Activated naive CD4-positive, alpha-beta T cell treated with anti-CD3 and anti-CD28 coated beads for 36 hours (primary cell): ENCODE data around the gene SAMD5. TPM values are rescaled to one million over a fixed set of nuclear protein-coding genes. Genes with fewer than 3 reads are reported as not detected.

Experiments
- CTCF ChIA-PET: fragments of 350-600 bp; sonication (Branson Sonifier 250); formaldehyde crosslinking; loops from one replicate; lab custom pipeline; 2021; ENCODE audit warnings: antibody characterized with exemption; lab: Charles Lee
- DNase-seq: peaks from one replicate; pipeline ENCODE4 v3.0.0-alpha.2; 2020
- H3K27ac Mint-ChIP-seq: one replicate; pipeline ENCODE4 v1.8.0; 2021; ENCODE audit warnings: mild to moderate bottlenecking, mixed read lengths
- H3K27me3 Mint-ChIP-seq: one replicate; pipeline ENCODE4 v1.8.0; 2021; ENCODE audit warnings: low read depth, mixed read lengths
- H3K36me3 Mint-ChIP-seq: one replicate; pipeline ENCODE4 v1.8.0; 2021; ENCODE audit warnings: low read depth, mixed read lengths
- H3K4me1 Mint-ChIP-seq: one replicate; pipeline ENCODE4 v1.8.0; 2021; ENCODE audit warnings: low read depth, mixed read lengths
- H3K4me3 Mint-ChIP-seq: one replicate; pipeline ENCODE4 v1.8.0; 2021; ENCODE audit warnings: mild to moderate bottlenecking, moderate library complexity, mixed read lengths
- H3K9me3 Mint-ChIP-seq: one replicate; pipeline ENCODE4 v1.8.0; 2021; ENCODE audit warnings: mixed read lengths
- intact Hi-C: fragments of 100-400 bp; cut with micrococcal nuclease; formaldehyde crosslinking; loops from one replicate; pipeline ENCODE4 v1.15.1; 2023
- total RNA-seq, 2 experiments: library from RNA; stranded (reverse); gene quantifications; one replicate each; pipeline ENCODE4 v1.2.3, GENCODE V29; 2021

SAMD5 gene
- total RNA-seq, 2 experiments from 2014 or later: not detected

DNA sequence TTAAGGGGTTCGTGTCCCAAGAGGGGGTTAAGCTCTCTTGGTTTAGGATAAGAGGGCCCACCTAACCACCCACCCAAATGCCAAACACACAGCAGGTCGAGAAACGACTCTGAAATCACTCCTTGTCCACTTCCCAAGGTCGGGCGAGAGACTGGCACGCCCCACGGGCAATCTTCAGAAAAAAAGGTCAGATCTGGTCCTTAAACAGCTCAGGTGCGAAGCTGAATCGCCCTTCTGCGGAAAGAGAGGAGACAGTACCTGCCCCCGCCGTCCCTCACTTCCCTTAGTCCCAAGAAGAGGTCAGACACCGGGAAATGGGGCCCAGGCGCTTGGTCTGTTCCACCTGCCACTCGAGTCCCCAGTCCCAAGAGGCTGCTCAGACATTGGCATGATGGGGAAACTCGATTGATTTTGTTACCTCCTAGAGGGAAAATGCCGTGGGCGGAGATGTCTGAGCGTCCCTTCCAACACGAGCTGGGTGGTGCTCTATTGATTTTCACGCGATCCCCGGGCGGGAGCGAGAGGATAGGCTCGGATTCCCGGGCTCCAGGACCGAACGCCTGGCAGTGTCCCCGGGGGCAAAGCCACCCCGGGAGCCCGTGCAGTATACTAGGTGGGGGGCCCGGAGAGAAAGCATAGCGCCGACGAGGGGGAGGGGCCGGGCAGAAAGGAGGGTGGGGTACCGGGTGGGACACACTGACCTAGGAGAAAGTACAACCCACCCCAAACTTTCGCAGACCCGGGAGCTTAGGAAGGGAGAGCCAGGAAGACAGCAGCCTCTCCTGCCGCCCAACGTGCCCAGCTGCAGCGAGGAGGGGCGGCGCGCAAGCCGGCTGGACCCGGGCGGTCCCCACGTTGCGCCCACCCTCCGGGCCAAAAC lies 1.1 kb upstream of the SAMD5 start:
- Mint-ChIP-seq H3K27me3 (peaks cover 59% of the 10 kb centered on the region), H3K4me3 (peak overlapping the region; percentile 67), H3K9me3 (no peaks in the 10 kb centered on the region), H3K4me1 (peaks cover 12% of the 10 kb centered on the region), H3K27ac (no peak overlapping the region), H3K36me3 (no peaks in the 10 kb centered on the region)
- CTCF ChIA-PET: interaction anchor here (0.6 to 3.3 kb wide), 9 partner anchors 12 to 673 kb away, joined by 3 to 21 read pairs (median 5); no protein-coding TSS in a partner anchor
- peak; percentile 9 for DNase-seq
- intact Hi-C loops: loop anchor here (1.0 to 5.0 kb wide), 7 partner anchors 117 to 957 kb away; no protein-coding TSS in a partner anchor

- no peaks in the 10 kb centered on the region for H3K36me3 Mint-ChIP-seq
- H3K27ac Mint-ChIP-seq: no peak overlapping the region
- no peak for DNase-seq
- H3K9me3 Mint-ChIP-seq: no peaks in the 10 kb centered on the region
- CTCF ChIA-PET: no interaction called here
- H3K27me3 Mint-ChIP-seq: peaks cover 49% of the 10 kb centered on the region
- H3K4me3 Mint-ChIP-seq: peak overlapping the region; percentile 61
- intact Hi-C loops: loop anchor here (5.0 kb wide), 2 partner anchors 638 to 673 kb away; no protein-coding TSS in a partner anchor
- peaks cover 12% of the 10 kb centered on the region for H3K4me1 Mint-ChIP-seq
Measured at GRCh38 chr6:147508866-147509608, 547 bp downstream of the SAMD5 start.

DNA sequence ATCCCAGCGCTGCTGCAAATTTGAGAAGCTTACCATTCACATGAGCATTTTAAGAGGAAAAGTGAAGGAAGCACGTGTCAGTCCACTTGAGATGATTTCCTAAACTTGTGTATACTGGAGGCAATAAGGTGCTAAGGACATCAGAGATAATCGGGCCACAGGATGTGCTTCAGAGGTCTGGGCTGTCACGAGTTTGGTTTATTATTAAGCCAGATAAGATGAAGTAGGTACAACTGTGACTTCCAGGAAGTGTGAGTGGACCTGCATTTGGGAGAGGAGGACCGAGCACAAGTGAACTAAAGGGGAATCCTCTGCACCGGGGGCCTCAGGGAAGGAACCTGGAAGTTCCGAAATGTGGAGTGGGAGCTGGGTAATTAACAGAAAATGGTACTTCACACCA lies 1.4 kb downstream of the SAMD5 start:
- H3K27ac Mint-ChIP-seq: no peak overlapping the region
- CTCF ChIA-PET: no interaction called here
- H3K4me1 Mint-ChIP-seq: peaks cover 12% of the 10 kb centered on the region
- no peaks in the 10 kb centered on the region for H3K9me3 Mint-ChIP-seq
- intact Hi-C loops: loop anchor here (5.0 kb wide), 2 partner anchors 637 to 672 kb away; no protein-coding TSS in a partner anchor
- peak overlapping the region; percentile 46 for H3K4me3 Mint-ChIP-seq
- DNase-seq: no peak
- H3K27me3 Mint-ChIP-seq: peaks cover 49% of the 10 kb centered on the region
- no peaks in the 10 kb centered on the region for H3K36me3 Mint-ChIP-seq

DNA sequence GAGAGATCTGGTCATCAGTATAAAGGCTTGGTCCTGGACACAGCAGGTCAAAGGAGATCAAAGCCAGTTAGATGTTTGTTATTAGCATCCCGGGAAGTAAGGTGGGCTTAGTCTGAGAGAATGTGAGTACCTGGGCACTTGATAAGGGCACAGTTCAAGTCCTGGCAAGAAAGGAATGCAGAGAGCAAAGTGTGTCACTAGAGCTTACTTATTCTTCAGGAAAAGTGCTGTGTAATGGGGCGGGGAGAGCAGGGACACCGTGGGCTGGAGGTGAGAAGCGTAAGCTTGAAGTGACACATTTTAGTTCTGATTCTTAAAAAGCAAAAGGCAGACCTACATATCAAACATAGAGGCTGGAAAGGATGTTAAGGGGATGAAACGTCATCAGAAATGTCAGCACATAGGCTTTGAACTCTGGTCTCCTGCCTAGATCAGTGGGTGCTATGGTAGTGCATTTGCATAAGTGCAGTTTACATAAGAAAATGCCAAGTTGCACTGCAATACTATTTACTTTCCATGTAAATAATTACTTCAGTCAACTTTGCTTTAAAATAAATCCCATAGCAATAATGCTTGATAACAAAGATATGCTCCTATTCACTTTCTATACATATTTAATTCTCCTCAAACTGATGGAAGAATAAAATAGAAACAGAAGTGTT lies 2.6 kb downstream of the SAMD5 start:
- Mint-ChIP-seq H3K27ac (no peak overlapping the region), H3K4me1 (peaks cover 12% of the 10 kb centered on the region), H3K27me3 (peaks cover 46% of the 10 kb centered on the region), H3K4me3 (no peak overlapping the region), H3K36me3 (no peaks in the 10 kb centered on the region), H3K9me3 (peaks cover 2% of the 10 kb centered on the region)
- DNase-seq: no peak
- CTCF ChIA-PET: no interaction called here
- intact Hi-C loops: no loop called here

DNA sequence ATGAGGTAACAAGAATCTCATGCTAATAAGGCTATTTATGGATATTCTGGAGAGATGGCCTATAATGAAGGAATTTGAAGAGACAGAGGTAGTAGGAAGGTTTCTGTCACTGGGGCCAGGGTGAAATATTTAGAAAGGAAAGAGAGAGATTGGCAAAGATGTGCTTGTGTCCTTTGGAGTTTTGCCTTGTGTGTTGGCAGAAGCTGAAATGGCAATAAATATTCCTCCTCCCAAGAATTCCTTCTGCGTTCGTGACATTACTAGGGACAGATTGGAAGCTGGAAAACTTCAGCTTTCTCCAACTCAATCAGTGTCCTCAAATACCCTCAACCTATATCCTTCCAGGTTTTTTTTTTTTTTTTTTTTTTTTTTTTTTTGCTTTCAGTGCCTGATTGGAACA lies 6.3 kb downstream of the SAMD5 start:
- H3K4me3 Mint-ChIP-seq: no peak overlapping the region
- intact Hi-C loops: no loop called here
- H3K27ac Mint-ChIP-seq: no peak overlapping the region
- H3K9me3 Mint-ChIP-seq: peaks cover 2% of the 10 kb centered on the region
- no peaks in the 10 kb centered on the region for H3K4me1 Mint-ChIP-seq
- DNase-seq: no peak
- H3K36me3 Mint-ChIP-seq: no peaks in the 10 kb centered on the region
- CTCF ChIA-PET: no interaction called here
- peaks cover 22% of the 10 kb centered on the region for H3K27me3 Mint-ChIP-seq

DNA sequence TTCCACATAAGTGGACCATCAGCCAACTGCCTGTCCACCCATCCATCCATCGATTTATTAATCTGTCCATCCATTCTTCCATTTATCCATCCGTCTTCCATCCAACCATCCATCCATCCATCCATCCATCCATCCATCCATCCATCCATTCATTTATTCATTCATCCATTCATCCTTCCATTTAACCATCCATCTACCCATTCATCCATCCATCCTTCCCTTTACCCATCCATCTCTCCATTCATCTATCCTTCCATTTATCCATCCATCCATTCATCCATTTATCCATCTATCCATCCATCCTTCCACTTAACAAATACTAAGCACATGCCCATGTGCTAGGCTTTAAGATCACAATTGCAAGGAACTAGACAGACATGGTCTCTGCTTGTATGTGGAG lies 6.8 kb downstream of the SAMD5 start:
- CTCF ChIA-PET: no interaction called here
- H3K36me3 Mint-ChIP-seq: no peaks in the 10 kb centered on the region
- peaks cover 2% of the 10 kb centered on the region for H3K9me3 Mint-ChIP-seq
- no peak overlapping the region for H3K27ac Mint-ChIP-seq
- H3K4me1 Mint-ChIP-seq: no peaks in the 10 kb centered on the region
- peaks cover 20% of the 10 kb centered on the region for H3K27me3 Mint-ChIP-seq
- DNase-seq: no peak
- no peak overlapping the region for H3K4me3 Mint-ChIP-seq
- intact Hi-C loops: no loop called here

- DNase-seq: no peak
- Mint-ChIP-seq H3K36me3 (no peaks in the 10 kb centered on the region), H3K4me1 (no peaks in the 10 kb centered on the region), H3K9me3 (no peaks in the 10 kb centered on the region), H3K4me3 (no peak overlapping the region), H3K27ac (no peak overlapping the region), H3K27me3 (peaks cover 19% of the 10 kb centered on the region)
- CTCF ChIA-PET: no interaction called here
- intact Hi-C loops: no loop called here
Measured at GRCh38 chr6:147522597-147522996, 14.1 kb downstream of the SAMD5 start.

GRCh38 chr6:147525519-147526209 lies 17.2 kb downstream of the SAMD5 start:
- H3K27ac Mint-ChIP-seq: no peak overlapping the region
- no peak for DNase-seq
- peaks cover 18% of the 10 kb centered on the region for H3K27me3 Mint-ChIP-seq
- CTCF ChIA-PET: no interaction called here
- H3K36me3 Mint-ChIP-seq: no peaks in the 10 kb centered on the region
- intact Hi-C loops: no loop called here
- peaks cover 7% of the 10 kb centered on the region for H3K4me1 Mint-ChIP-seq
- H3K4me3 Mint-ChIP-seq: no peak overlapping the region
- no peaks in the 10 kb centered on the region for H3K9me3 Mint-ChIP-seq

DNA sequence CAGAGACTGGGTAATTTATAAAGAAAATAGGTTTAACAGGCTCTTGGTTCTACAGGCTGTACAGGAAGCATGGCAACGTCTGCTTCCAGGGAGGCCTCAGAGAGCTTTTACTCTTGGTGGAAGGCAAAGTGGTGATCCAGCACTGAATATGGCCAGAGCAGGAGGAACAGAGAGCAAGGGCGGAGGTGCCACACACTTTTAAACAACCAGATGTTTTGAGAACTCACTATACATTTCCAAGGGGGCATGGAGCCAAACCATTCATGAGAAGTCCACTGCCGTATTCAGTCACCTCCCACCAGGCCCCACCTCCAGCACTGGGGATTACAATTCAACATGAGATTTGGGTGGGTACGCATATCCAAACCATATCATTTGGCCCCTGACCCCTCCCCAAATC lies 18.7 kb downstream of the SAMD5 start:
- Mint-ChIP-seq H3K9me3 (no peaks in the 10 kb centered on the region), H3K27ac (no peak overlapping the region), H3K4me1 (peaks cover 11% of the 10 kb centered on the region), H3K4me3 (no peak overlapping the region), H3K36me3 (no peaks in the 10 kb centered on the region), H3K27me3 (peaks cover 18% of the 10 kb centered on the region)
- intact Hi-C loops: no loop called here
- no peak for DNase-seq
- CTCF ChIA-PET: interaction anchor here (0.6 kb wide), 1 partner anchor 8 kb away, joined by 3 read pairs; no protein-coding TSS in a partner anchor

DNA sequence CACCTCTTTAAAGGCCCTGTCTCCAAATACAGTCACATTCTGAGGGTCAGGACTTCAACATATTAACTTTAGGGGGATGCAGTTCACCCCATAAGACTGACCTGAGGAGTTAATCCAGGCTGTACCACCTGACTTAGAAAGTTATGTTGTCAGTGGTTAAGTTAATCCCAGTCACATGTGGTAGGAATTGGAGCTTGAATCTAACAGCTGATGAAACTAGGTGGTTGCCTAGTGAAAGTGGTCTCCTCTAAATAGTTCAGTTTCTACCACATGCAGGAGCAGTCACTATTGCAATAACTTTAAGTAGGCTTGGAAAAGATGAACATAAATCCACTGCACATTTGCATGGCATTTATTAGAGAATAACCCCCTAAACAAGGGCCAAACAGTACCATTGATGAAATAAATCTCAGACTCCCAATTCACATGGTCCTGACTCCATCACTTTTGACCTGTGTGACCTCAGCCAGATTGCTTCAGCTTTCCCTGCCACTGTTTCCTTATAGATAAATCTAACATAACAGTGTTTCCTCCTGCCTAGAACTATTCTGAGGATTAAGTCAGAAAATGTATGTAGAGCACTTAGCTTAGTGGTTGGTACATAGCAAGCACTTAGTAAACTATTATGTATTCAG lies 20.1 kb downstream of the SAMD5 start:
- H3K9me3 Mint-ChIP-seq: no peaks in the 10 kb centered on the region
- peaks cover 19% of the 10 kb centered on the region for H3K27me3 Mint-ChIP-seq
- intact Hi-C loops: no loop called here
- H3K36me3 Mint-ChIP-seq: peaks cover 2% of the 10 kb centered on the region
- no peak for DNase-seq
- H3K4me1 Mint-ChIP-seq: peaks cover 11% of the 10 kb centered on the region
- no peak overlapping the region for H3K27ac Mint-ChIP-seq
- CTCF ChIA-PET: no interaction called here
- no peak overlapping the region for H3K4me3 Mint-ChIP-seq

GRCh38 chr6:147530132-147531060 lies 21.9 kb downstream of the SAMD5 start:
- Mint-ChIP-seq H3K9me3 (no peaks in the 10 kb centered on the region), H3K27ac (no peak overlapping the region), H3K4me1 (peaks cover 11% of the 10 kb centered on the region), H3K4me3 (no peak overlapping the region), H3K36me3 (peaks cover 2% of the 10 kb centered on the region), H3K27me3 (peaks cover 21% of the 10 kb centered on the region)
- intact Hi-C loops: no loop called here
- CTCF ChIA-PET: no interaction called here
- peak; percentile 24 for DNase-seq
